Gastrocnemius medialis (tissue), 4 donors: ENCODE measurements around the gene MPPED1. TPM values are rescaled to one million over a fixed set of nuclear protein-coding genes. Genes with fewer than 3 reads are reported as not detected.

Source experiments
- ATAC-seq, 2 donors: fragments of 150-250 bp; one replicate each; pipeline ENCODE4 v1.9.1; 2016
- DNase-seq, 2 donors: peaks; one replicate each; pipeline ENCODE4 v3.0.0-alpha.2; 2019
- H3K27ac ChIP-seq, 4 donors: fragments of 200-600 bp; sonication (generic); 1 replicate in 1 of 4; 2 replicates in 3 of 4; pipeline ENCODE4 v1.5.1; 2016 to 2018; ENCODE audit warnings: mild to moderate bottlenecking in 2 of 4, moderate library complexity in 1 of 4
- H3K27me3 ChIP-seq, 3 donors: fragments of 200-600 bp; sonication (generic) in 2 of 3; 1 replicate in 1 of 3; 2 replicates in 2 of 3; pipeline versions ENCODE4 v1.5.1 to v1.6.0; 2016 to 2019; ENCODE audit warnings: mild to moderate bottlenecking in 1 of 3, moderate library complexity in 1 of 3
- H3K36me3 ChIP-seq, 2 donors: fragments of 200-600 bp; sonication (generic) in 1 of 2; one replicate each; pipeline ENCODE4 v1.5.1; 2017 to 2018
- H3K4me1 ChIP-seq, 2 donors: fragments of 200-600 bp; sonication (generic) in 1 of 2; one replicate each; pipeline ENCODE4 v1.5.1; 2016 to 2017; ENCODE audit warnings: mild to moderate bottlenecking in 2 of 2
- H3K4me3 ChIP-seq, 4 donors: fragments of 200-600 bp; sonication (generic) in 3 of 4; 1 replicate in 1 of 4; 2 replicates in 3 of 4; pipeline ENCODE4 v1.5.1; 2016 to 2019; ENCODE audit warnings: mild to moderate bottlenecking in 2 of 4
- H3K9me3 ChIP-seq, 3 donors: fragments of 200-600 bp; sonication (generic) in 2 of 3; 1 replicate in 1 of 3; 2 replicates in 2 of 3; pipeline ENCODE4 v1.5.1; 2016 to 2019
- POLR2A ChIP-seq, 2 donors: fragments of 450-650 bp; IDR thresholded peaks; one replicate each; pipeline ENCODE4 v1.6.1; 2017; ENCODE audit warnings: antibody characterized with exemption in 2 of 2, mild to moderate bottlenecking in 2 of 2, moderate library complexity in 2 of 2
- in situ Hi-C, 4 donors: fragments of 200-750 bp; cut with MboI; loops; one replicate each; pipeline versions ENCODE4 v1.15.0 to v1.8.0; 2017; ENCODE audit warnings: low sequenced_read_pairs in 4 of 4
- intact Hi-C: fragments of 100-400 bp; cut with DNase I; formaldehyde crosslinking; loops from one replicate; pipeline ENCODE4 v1.15.1; 2023; ENCODE audit warnings: low total_unique reads
- total RNA-seq, 4 donors: library from RNA; depleted of rRNA; stranded (reverse); fragments of >200 nt; gene quantifications; one replicate each; pipeline versions ENCODE4 v1.1.0 to v1.2.3, GENCODE V29; 2016
- TF ChIP-seq, protein P1 (sequence below), 5 experiments: fragments of 450-650 bp in 3 of 5; fragments of 200-600 bp in 2 of 5; sonication (generic) in 2 of 5; IDR thresholded peaks in 4 of 5; conservative IDR thresholded peaks in 1 of 5; 1 replicate in 4 of 5; 2 replicates in 1 of 5; pipeline ENCODE4 v1.5.1; 2016 to 2019; ENCODE audit warnings: antibody characterized with exemption in 5 of 5, mild to moderate bottlenecking in 3 of 5, moderate library complexity in 3 of 5

Gene MPPED1
- total RNA-seq, 4 donors from 2014 or later = not detected

DNA sequence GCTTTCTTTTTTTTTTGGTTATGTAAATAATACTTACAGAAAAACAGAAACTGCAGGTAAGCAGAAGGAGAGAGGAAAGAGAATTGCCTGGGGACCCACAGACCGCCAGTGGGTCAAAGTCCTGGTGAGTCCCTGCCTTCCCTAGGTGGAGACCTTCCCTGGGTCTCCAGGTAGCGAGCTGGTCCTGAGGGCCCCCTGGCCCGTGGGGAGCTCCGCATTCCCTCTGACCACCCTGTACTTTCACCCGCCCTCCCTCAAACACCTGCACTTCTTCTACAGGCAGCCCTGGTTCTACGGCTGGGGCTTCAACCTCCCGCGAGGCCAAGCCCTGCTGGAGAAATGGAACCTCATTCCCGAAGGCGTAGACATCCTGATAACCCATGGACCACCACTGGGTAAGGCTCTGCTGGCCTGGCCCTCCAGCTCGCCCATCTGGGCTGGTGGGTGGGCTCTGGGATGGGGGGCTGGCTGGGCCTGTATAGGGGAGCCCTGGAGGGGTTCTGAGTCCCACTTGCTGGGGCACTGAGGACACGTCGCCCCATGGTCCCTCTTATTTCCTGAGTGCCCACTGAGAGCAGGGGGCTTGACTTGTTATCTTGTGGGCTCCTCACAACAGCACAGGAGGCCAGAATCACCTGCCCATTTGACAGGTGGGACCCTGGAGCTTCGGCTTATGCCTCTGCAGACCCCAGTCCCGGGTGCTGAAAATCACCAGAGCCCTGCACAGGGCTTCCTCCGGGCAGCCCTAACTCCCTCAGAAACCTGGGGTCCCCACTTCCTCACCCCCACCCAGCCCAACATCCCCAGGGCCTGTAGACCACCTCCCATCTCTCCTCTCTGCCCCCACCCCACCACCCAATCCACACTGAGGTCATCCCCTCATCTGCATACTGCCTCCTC, 86.4 kb downstream of the MPPED1 start:
- ATAC-seq = no peak
- H3K36me3 ChIP-seq = no peaks in the 10 kb centered on the region
- H3K4me1 ChIP-seq = no peaks in the 10 kb centered on the region
- H3K27me3 ChIP-seq = no peaks in the 10 kb centered on the region
- H3K27ac ChIP-seq = no peak overlapping the region
- in situ Hi-C loops = no loop called here
- TF ChIP-seq, protein P1, sequence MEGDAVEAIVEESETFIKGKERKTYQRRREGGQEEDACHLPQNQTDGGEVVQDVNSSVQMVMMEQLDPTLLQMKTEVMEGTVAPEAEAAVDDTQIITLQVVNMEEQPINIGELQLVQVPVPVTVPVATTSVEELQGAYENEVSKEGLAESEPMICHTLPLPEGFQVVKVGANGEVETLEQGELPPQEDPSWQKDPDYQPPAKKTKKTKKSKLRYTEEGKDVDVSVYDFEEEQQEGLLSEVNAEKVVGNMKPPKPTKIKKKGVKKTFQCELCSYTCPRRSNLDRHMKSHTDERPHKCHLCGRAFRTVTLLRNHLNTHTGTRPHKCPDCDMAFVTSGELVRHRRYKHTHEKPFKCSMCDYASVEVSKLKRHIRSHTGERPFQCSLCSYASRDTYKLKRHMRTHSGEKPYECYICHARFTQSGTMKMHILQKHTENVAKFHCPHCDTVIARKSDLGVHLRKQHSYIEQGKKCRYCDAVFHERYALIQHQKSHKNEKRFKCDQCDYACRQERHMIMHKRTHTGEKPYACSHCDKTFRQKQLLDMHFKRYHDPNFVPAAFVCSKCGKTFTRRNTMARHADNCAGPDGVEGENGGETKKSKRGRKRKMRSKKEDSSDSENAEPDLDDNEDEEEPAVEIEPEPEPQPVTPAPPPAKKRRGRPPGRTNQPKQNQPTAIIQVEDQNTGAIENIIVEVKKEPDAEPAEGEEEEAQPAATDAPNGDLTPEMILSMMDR (IDR thresholded peaks at IDR 0.05 in 4 of 5, conservative IDR thresholded peaks at IDR 0.05 in 1 of 5) = no peak
- TF ChIP-seq POLR2A (IDR thresholded peaks at IDR 0.05) = no peak
- no peaks in the 10 kb centered on the region for H3K9me3 ChIP-seq
- DNase-seq = no peak
- H3K4me3 ChIP-seq = no peak overlapping the region
- intact Hi-C loops = no loop called here

DNA sequence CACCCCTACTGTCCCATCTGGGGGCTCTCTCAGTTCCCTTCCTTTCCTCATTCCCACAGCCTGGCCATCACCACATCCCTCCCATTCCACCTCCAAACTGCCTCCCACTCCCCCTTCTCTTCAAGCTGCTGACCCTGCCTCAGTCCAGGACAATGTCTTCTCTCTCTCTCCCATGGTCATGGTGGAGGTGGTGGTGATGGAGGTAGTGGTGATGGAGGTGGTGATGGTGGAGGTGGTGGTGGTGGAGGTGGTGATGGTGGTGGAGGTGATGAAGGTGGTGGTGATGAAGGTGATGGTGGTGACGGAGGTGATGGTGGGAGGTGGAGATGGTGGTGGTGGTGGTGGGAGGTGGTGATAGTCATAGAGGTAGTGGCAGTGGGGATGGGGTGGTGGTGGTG, 87.0 kb downstream of the MPPED1 start:
- Histone ChIP-seq H3K27ac (no peak overlapping the region), H3K27me3 (no peaks in the 10 kb centered on the region), H3K4me3 (no peak overlapping the region), H3K4me1 (no peaks in the 10 kb centered on the region), H3K36me3 (no peaks in the 10 kb centered on the region), H3K9me3 (no peaks in the 10 kb centered on the region)
- DNase-seq = no peak
- in situ Hi-C loops (no loop called here), intact Hi-C loops (no loop called here)
- no peak for ATAC-seq
- TF ChIP-seq, protein P1 (IDR thresholded peaks at IDR 0.05 in 4 of 5, conservative IDR thresholded peaks at IDR 0.05 in 1 of 5) = no peak
- no peak for TF ChIP-seq POLR2A (IDR thresholded peaks at IDR 0.05)

- DNase-seq = no peak
- in situ Hi-C loops = no loop called here
- H3K4me1 ChIP-seq = no peaks in the 10 kb centered on the region
- H3K4me3 ChIP-seq = no peak overlapping the region
- no peak for TF ChIP-seq POLR2A (IDR thresholded peaks at IDR 0.05)
- no peak overlapping the region for H3K27ac ChIP-seq
- no peaks in the 10 kb centered on the region for H3K36me3 ChIP-seq
- no peaks in the 10 kb centered on the region for H3K9me3 ChIP-seq
- intact Hi-C loops = no loop called here
- ATAC-seq = no peak
- no peaks in the 10 kb centered on the region for H3K27me3 ChIP-seq
These were observed 89.3 kb downstream of the MPPED1 start for GRCh38 chr22:43500792-43501785.

DNA sequence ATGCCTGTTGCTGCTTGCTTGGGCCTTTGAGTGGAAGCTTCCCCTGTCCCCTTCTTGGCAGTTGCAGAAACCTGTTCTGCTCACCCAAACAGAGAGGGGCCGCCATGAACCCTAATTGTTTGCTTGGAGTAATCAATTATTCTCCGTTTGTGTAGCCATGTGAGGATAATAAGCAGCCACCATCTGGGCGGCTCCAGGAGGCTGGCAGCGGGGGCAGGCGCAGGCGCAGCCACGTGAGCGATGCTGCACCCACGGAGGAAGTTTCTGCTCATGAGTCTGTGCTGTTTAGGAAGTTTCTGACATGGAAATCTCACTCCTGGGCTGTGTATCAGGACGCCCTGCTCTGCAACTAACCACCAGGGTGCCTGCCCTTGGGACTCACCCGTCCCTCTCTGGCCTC, 90.1 kb downstream of the MPPED1 start:
- Histone ChIP-seq H3K27me3 (no peaks in the 10 kb centered on the region), H3K4me1 (no peaks in the 10 kb centered on the region), H3K36me3 (no peaks in the 10 kb centered on the region), H3K9me3 (no peaks in the 10 kb centered on the region), H3K4me3 (no peak overlapping the region), H3K27ac (no peak overlapping the region)
- intact Hi-C loops = no loop called here
- in situ Hi-C loops = no loop called here
- DNase-seq = no peak
- no peak for ATAC-seq
- TF ChIP-seq POLR2A (IDR thresholded peaks at IDR 0.05) = no peak
- TF ChIP-seq, protein P1 (IDR thresholded peaks at IDR 0.05 in 4 of 5, conservative IDR thresholded peaks at IDR 0.05 in 1 of 5) = no peak
